GM23338 (cell line): Measurements from ENCODE around the gene DNAJB2. TPM values are rescaled to one million over a fixed set of nuclear protein-coding genes. Genes with fewer than 3 reads are reported as not detected.

Source experiments
- ATAC-seq: fragments of 200-7000 bp; cut with Tn5 transposase; 3 replicates; pipeline ENCODE4 v1.9.1; 2020
- DNase-seq: peaks from one replicate; pipeline ENCODE4 v3.0.0-alpha.2; 2015; ENCODE audit warnings: low spot score
- H2AFZ ChIP-seq: fragments of 200-600 bp; sonication (generic); 2 replicates; pipeline ENCODE4 v1.8.0; 2016; ENCODE audit warnings: antibody characterized with exemption, mild to moderate bottlenecking, moderate library complexity
- H3F3A ChIP-seq: fragments of 200-600 bp; sonication (generic); replicated peaks from 2 replicates; pipeline ENCODE4 v1.8.0; 2017; ENCODE audit warnings: antibody characterized with exemption, mixed run types, low read depth
- H3K27ac ChIP-seq: fragments of 200-600 bp; sonication (generic); 2 replicates; pipeline ENCODE4 v1.6.1; 2016; ENCODE audit warnings: low read depth
- H3K27me3 ChIP-seq: fragments of 200-600 bp; sonication (generic); 2 replicates; pipeline ENCODE4 v1.8.0; 2016; ENCODE audit warnings: mild to moderate bottlenecking, mixed run types, moderate library complexity; ENCODE audit not compliant: insufficient read depth
- H3K36me3 ChIP-seq: fragments of 200-600 bp; sonication (generic); 2 replicates; pipeline ENCODE4 v1.8.0; 2016; ENCODE audit warnings: mild to moderate bottlenecking; ENCODE audit not compliant: insufficient read depth
- H3K4me1 ChIP-seq: fragments of 200-600 bp; sonication (generic); 2 replicates; pipeline ENCODE4 v1.8.0; 2016; ENCODE audit warnings: mild to moderate bottlenecking, moderate library complexity; ENCODE audit not compliant: insufficient read depth
- H3K4me2 ChIP-seq: fragments of 200-600 bp; sonication (generic); 2 replicates; pipeline ENCODE4 v1.7.1; 2017; ENCODE audit warnings: mixed run types
- H3K4me3 ChIP-seq: fragments of 200-600 bp; sonication (generic); 2 replicates; pipeline ENCODE4 v1.6.1; 2016; ENCODE audit warnings: mixed run types
- H3K79me2 ChIP-seq: fragments of 200-600 bp; sonication (generic); replicated peaks from 2 replicates; pipeline ENCODE4 v1.8.0; 2017; ENCODE audit warnings: mild to moderate bottlenecking; ENCODE audit not compliant: insufficient read depth
- H3K9me2 ChIP-seq: fragments of 200-600 bp; sonication (generic); 2 replicates; pipeline ENCODE4 v1.8.0; 2017; ENCODE audit not compliant: insufficient read depth
- H4K20me1 ChIP-seq: fragments of 200-600 bp; sonication (generic); replicated peaks from 2 replicates; pipeline ENCODE4 v1.8.0; 2017; ENCODE audit warnings: mild to moderate bottlenecking; ENCODE audit not compliant: insufficient read depth
- H3K27ac Mint-ChIP-seq: 2 replicates; pipeline ENCODE4 v1.8.0; 2020; ENCODE audit warnings: inconsistent platforms, mild to moderate bottlenecking, moderate library complexity, mixed read lengths
- H3K27me3 Mint-ChIP-seq: 3 replicates; pipeline ENCODE4 v1.8.0; 2022; ENCODE audit warnings: low read depth, mild to moderate bottlenecking, moderate library complexity, mixed read lengths, inconsistent platforms; ENCODE audit not compliant: insufficient read depth, poor library complexity
- H3K36me3 Mint-ChIP-seq: 3 replicates; pipeline ENCODE4 v1.8.0; 2021; ENCODE audit warnings: low read depth, mild to moderate bottlenecking, inconsistent platforms, moderate library complexity, mixed read lengths
- H3K4me1 Mint-ChIP-seq: 3 replicates; pipeline ENCODE4 v1.8.0; 2020; ENCODE audit warnings: mild to moderate bottlenecking, inconsistent platforms, mixed read lengths
- H3K4me3 Mint-ChIP-seq: 3 replicates; pipeline ENCODE4 v1.8.0; 2021; ENCODE audit warnings: moderate library complexity, mild to moderate bottlenecking, inconsistent platforms, mixed read lengths
- H3K9me3 Mint-ChIP-seq: 3 replicates; pipeline ENCODE4 v1.8.0; 2020; ENCODE audit warnings: moderate library complexity, mild to moderate bottlenecking, inconsistent platforms, mixed read lengths
- EZH2 ChIP-seq: fragments of 200-600 bp; sonication (generic); IDR thresholded peaks from one replicate; pipeline ENCODE4 v1.8.0; 2017; ENCODE audit warnings: antibody characterized with exemption, mild to moderate bottlenecking, low read depth; ENCODE audit not compliant: unreplicated experiment
- EZH2phosphoT487 ChIP-seq: fragments of 200-600 bp; sonication (generic); IDR thresholded peaks from one replicate; pipeline ENCODE4 v1.8.1; 2018; ENCODE audit warnings: antibody characterized with exemption; ENCODE audit not compliant: unreplicated experiment
- NANOG ChIP-seq: IDR thresholded peaks from 2 replicates; pipeline ENCODE4 v1.6.1; 2016; ENCODE audit warnings: antibody characterized with exemption, borderline replicate concordance
- POLR2AphosphoS5 ChIP-seq: IDR thresholded peaks from 2 replicates; pipeline ENCODE4 v1.6.1; 2016; ENCODE audit warnings: antibody characterized with exemption, low read depth
- STAT1 ChIP-seq: IDR thresholded peaks from one replicate; pipeline ENCODE4 v1.6.1; 2016; ENCODE audit warnings: antibody characterized with exemption; ENCODE audit not compliant: unreplicated experiment
- polyA plus RNA-seq: library from polyadenylated mRNA; unstranded; fragments of >200 nt; fragmentation: Nextera tagmentation; extraction: Ambion mirVana; gene quantifications from 2 replicates; pipeline ENCODE4 v1.2.1, GENCODE V29; 2016
- total RNA-seq: library from RNA; depleted of rRNA; stranded (reverse); fragments of >200 nt; shearing (Covaris generic); gene quantifications from 2 replicates; pipeline ENCODE4 v1.2.3, GENCODE V29; 2014
- TF ChIP-seq, protein P1 (sequence below): fragments of 250-450 bp; sonication (Bioruptor Pico); IDR thresholded peaks from 2 replicates; pipeline ENCODE4 v1.5.0; 2020; ENCODE audit warnings: mild to moderate bottlenecking, moderate library complexity

The DNAJB2 gene
- total and polyA plus RNA-seq, 2 experiments from 2014 or later, result 6.4 to 25.9 TPM

DNA sequence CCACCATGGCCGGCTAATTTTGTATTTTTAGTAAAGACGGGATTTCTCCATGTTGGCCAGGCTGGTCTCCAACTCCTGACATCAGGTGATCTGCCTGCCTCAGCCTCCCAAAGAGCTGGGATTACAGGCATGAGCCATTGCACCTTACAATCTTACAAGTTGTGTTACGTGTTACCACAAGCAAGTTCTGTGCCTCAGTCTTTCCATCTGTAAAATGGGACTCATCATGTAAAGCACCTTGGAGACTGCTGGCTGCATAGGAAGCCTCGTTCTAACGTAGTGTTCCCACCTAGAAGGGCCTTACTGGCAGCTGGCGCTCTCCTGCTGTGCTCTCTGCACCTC is 10.0 kb downstream of the DNAJB2 start (continued):
- TF ChIP-seq, protein P1, sequence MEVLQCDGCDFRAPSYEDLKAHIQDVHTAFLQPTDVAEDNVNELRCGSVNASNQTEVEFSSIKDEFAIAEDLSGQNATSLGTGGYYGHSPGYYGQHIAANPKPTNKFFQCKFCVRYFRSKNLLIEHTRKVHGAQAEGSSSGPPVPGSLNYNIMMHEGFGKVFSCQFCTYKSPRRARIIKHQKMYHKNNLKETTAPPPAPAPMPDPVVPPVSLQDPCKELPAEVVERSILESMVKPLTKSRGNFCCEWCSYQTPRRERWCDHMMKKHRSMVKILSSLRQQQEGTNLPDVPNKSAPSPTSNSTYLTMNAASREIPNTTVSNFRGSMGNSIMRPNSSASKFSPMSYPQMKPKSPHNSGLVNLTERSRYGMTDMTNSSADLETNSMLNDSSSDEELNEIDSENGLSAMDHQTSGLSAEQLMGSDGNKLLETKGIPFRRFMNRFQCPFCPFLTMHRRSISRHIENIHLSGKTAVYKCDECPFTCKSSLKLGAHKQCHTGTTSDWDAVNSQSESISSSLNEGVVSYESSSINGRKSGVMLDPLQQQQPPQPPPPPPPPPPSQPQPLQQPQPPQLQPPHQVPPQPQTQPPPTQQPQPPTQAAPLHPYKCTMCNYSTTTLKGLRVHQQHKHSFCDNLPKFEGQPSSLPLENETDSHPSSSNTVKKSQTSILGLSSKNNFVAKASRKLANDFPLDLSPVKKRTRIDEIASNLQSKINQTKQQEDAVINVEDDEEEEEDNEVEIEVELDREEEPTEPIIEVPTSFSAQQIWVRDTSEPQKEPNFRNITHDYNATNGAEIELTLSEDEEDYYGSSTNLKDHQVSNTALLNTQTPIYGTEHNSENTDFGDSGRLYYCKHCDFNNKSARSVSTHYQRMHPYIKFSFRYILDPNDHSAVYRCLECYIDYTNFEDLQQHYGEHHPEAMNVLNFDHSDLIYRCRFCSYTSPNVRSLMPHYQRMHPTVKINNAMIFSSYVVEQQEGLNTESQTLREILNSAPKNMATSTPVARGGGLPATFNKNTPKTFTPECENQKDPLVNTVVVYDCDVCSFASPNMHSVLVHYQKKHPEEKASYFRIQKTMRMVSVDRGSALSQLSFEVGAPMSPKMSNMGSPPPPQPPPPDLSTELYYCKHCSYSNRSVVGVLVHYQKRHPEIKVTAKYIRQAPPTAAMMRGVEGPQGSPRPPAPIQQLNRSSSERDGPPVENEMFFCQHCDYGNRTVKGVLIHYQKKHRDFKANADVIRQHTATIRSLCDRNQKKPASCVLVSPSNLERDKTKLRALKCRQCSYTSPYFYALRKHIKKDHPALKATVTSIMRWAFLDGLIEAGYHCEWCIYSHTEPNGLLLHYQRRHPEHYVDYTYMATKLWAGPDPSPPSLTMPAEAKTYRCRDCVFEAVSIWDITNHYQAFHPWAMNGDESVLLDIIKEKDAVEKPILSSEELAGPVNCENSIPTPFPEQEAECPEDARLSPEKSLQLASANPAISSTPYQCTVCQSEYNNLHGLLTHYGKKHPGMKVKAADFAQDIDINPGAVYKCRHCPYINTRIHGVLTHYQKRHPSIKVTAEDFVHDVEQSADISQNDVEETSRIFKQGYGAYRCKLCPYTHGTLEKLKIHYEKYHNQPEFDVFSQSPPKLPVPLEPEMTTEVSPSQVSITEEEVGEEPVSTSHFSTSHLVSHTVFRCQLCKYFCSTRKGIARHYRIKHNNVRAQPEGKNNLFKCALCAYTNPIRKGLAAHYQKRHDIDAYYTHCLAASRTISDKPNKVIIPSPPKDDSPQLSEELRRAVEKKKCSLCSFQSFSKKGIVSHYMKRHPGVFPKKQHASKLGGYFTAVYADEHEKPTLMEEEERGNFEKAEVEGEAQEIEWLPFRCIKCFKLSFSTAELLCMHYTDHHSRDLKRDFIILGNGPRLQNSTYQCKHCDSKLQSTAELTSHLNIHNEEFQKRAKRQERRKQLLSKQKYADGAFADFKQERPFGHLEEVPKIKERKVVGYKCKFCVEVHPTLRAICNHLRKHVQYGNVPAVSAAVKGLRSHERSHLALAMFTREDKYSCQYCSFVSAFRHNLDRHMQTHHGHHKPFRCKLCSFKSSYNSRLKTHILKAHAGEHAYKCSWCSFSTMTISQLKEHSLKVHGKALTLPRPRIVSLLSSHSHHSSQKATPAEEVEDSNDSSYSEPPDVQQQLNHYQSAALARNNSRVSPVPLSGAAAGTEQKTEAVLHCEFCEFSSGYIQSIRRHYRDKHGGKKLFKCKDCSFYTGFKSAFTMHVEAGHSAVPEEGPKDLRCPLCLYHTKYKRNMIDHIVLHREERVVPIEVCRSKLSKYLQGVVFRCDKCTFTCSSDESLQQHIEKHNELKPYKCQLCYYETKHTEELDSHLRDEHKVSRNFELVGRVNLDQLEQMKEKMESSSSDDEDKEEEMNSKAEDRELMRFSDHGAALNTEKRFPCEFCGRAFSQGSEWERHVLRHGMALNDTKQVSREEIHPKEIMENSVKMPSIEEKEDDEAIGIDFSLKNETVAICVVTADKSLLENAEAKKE (CRISPR knock-in tag), result no peak
- TF ChIP-seq NANOG (no peak), EZH2 (no peak), POLR2AphosphoS5 (no peak), EZH2phosphoT487 (no peak)

DNA sequence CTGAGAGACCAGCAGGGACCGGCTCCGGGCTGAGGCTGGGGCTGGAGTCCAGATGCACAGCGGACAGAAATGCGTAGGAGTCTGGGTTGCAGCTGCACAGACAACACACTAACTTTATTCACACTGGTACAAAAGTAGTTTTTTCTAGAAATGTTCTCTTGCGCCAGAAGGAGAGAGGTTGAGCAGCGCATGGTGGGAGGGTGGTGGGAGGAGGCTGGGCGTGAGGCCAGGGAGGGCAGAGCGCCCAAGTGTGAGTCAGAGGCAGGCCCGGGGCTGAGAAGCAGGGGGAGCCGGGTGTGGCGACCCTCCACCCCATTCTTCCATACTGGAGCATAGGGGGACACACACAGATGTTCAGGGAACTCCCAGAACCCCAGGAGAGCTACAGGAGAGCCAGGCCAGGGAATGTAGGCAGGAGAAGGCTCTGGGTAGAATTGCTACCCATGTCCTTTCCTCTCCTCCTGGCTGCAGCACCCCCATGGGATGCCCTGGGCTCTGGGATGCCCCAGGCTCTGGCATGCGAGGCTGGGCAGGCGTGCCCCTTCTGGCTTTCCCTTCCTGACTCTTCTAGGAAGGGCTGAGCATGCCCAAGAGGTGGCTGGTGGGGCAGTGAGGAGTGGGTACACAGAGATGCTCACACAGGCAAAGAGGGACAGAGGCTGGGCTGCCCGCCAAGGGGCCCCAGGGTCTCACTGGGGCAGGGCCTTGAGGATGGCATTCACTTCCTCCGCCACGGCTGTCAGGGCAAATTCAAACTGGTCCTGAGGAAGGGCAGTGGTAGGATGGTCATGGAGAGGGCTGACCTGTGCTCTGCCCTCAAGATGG is 10.6 kb downstream of the DNAJB2 start:
- no peak for ATAC-seq
- H3K27ac ChIP-seq, result no peak overlapping the region
- no peaks in the 10 kb centered on the region; the same call in 1 of the 2 replicates for H4K20me1 ChIP-seq
- no peaks in the 10 kb centered on the region for H3K36me3 Mint-ChIP-seq
- no peak overlapping the region for H3K4me3 Mint-ChIP-seq
- H2AFZ ChIP-seq, result no peak overlapping the region
- H3K27ac Mint-ChIP-seq, result no peak overlapping the region
- no peaks in the 10 kb centered on the region for H3F3A ChIP-seq
- no peak overlapping the region for H3K4me2 ChIP-seq
- H3K4me3 ChIP-seq, result no peak overlapping the region
- H3K4me1 Mint-ChIP-seq, result peaks cover 12% of the 10 kb centered on the region
- H3K27me3 Mint-ChIP-seq, result peaks cover 16% of the 10 kb centered on the region
- no peaks in the 10 kb centered on the region for H3K36me3 ChIP-seq
- no peaks in the 10 kb centered on the region for H3K79me2 ChIP-seq
- H3K27me3 ChIP-seq, result peaks cover 7% of the 10 kb centered on the region; the same call in 1 of the 2 replicates
- H3K4me1 ChIP-seq, result peaks cover 7% of the 10 kb centered on the region; the same call in 1 of the 2 replicates
- no peak for DNase-seq
- H3K9me3 Mint-ChIP-seq, result no peaks in the 10 kb centered on the region; the same call in 2 of the 3 replicates
- H3K9me2 ChIP-seq, result no peaks in the 10 kb centered on the region
- no peak for TF ChIP-seq STAT1
